HepG2 (cell line): ENCODE measurements around the gene COX4I1.

ENCODE experiments used
- MEIS1 ChIP-seq: sonication (generic); formaldehyde crosslinking; IDR thresholded peaks from 2 replicates; pipeline ENCODE4 v1.9.0; 2021; ENCODE audit warnings: mild to moderate bottlenecking, missing genetic modification reagents, moderate library complexity, borderline replicate concordance
- SETDB1 ChIP-seq: sonication (generic); formaldehyde crosslinking; IDR thresholded peaks from 2 replicates; pipeline ENCODE4 v1.5.1; 2020; ENCODE audit warnings: missing genetic modification reagents, mild to moderate bottlenecking, borderline replicate concordance
- YY1 ChIP-seq: IDR thresholded peaks from 2 replicates; pipeline ENCODE4 v1.6.1; 2011; ENCODE audit warnings: low read length, low read depth, moderate library complexity, mild to moderate bottlenecking; ENCODE audit not compliant: insufficient read depth, insufficient replicate concordance
- TF ChIP-seq, protein P1 (sequence below): sonication (generic); formaldehyde crosslinking; IDR thresholded peaks from 2 replicates; pipeline ENCODE4 v1.5.0; 2020; ENCODE audit warnings: mild to moderate bottlenecking, missing genetic modification reagents, moderate library complexity

- TF ChIP-seq SETDB1 (CRISPR knock-in tag) (no peak), MEIS1 (CRISPR knock-in tag) (no peak), YY1 (no peak)
- TF ChIP-seq, protein P1, sequence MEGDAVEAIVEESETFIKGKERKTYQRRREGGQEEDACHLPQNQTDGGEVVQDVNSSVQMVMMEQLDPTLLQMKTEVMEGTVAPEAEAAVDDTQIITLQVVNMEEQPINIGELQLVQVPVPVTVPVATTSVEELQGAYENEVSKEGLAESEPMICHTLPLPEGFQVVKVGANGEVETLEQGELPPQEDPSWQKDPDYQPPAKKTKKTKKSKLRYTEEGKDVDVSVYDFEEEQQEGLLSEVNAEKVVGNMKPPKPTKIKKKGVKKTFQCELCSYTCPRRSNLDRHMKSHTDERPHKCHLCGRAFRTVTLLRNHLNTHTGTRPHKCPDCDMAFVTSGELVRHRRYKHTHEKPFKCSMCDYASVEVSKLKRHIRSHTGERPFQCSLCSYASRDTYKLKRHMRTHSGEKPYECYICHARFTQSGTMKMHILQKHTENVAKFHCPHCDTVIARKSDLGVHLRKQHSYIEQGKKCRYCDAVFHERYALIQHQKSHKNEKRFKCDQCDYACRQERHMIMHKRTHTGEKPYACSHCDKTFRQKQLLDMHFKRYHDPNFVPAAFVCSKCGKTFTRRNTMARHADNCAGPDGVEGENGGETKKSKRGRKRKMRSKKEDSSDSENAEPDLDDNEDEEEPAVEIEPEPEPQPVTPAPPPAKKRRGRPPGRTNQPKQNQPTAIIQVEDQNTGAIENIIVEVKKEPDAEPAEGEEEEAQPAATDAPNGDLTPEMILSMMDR (CRISPR knock-in tag): no peak
Observed at GRCh38 chr16:85782451-85782850, 17.0 kb upstream of the COX4I1 start.
